ENCODE measurements around the gene DHRS11. TPM values are rescaled to one million over a fixed set of nuclear protein-coding genes. Genes with fewer than 3 reads are reported as not detected.
"Not testable (repeated sequence)": the region's sequence is repeated elsewhere in the genome, so short reads cannot be mapped to it uniquely, and the experiment has no call there.

The DHRS11 gene
- total RNA-seq, 1 donor from 2014 or later, result 15.3 TPM

GRCh38 chr17:36592316-36592715, 637 bp downstream of the DHRS11 start:
- no peak for DNase-seq (ENCODE audit: low spot score)
- intact Hi-C loops (cut with DNase I), result loop anchor here (5.0 kb wide), 1 partner anchor 45 kb away; no protein-coding TSS in a partner anchor

DNA sequence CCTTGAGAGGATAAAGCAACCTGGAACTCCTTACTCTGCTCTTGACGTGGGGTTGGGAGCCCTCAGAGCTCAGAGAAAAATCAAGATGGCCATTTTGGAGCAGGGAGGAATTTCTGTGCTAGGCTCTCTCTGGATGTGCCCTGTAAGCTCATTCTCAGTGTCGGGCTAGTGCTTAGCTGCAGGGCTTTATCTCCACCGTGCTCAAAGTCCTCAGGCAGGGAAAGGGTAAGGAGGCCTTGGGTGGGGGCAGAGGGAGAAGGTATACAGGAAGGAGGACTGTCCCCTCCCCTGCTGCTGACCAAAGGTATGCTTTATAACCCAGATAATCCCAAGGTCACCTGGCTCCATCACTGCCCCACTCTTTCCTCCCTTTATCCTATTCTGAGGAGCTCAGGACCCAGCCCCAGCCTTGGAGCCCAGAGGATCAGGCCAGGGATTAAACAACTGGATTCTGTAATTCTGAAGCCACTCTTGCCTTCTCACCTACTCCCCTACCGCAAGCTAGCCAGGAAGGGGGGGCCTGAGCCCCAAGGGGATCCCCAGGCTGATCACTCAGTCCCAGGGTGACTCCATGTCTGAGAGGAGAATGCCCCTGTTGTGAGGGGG, 1.1 kb downstream of the DHRS11 start:
- intact Hi-C loops (cut with DNase I), result loop anchor here (5.0 kb wide), 1 partner anchor 46 kb away; no protein-coding TSS in a partner anchor
- no peak for DNase-seq (ENCODE audit: low spot score)

DNA sequence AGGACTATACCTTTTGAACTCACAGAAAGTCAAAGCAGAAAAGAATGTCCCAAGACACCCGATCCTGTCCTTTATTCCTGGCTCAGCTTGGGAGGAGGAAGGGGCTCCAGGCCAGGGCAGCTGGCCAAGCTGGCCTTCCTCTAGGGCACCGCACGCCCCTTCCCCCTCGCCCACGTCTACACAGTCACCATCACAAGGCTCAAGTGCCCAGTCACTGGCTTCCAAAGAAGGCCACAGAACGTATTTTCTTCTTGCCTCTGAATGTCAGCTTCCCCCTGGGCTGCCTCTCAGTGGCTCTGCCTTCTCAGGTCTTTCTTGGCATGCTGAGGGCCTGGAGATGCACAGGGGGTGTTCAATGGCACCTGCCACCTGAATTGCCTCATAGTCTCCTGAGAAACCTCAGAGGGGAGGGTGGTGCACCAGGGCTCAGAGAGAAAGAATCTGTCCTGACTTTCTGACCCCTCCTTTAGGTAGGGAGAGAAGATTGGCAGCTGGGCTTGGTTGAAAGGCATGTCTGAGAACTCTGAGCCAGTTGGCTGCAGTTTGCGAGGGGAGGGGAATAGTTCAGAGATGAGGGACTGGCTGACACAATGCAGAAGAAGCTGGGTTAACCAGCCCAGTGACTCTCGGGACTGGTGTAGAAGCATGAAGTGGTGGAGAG, 2.1 kb downstream of the DHRS11 start:
- intact Hi-C loops (cut with DNase I), result loop anchor here (5.0 kb wide), 1 partner anchor 46 kb away; no protein-coding TSS in a partner anchor
- no peak for DNase-seq (ENCODE audit: low spot score)

- intact Hi-C loops (cut with DNase I), result loop anchor here (5.0 kb wide), 1 partner anchor 48 kb away; no protein-coding TSS in a partner anchor
- DNase-seq (ENCODE audit: low spot score), result no peak
Observed at GRCh38 chr17:36594626-36595401, 3.1 kb downstream of the DHRS11 start.

DNA sequence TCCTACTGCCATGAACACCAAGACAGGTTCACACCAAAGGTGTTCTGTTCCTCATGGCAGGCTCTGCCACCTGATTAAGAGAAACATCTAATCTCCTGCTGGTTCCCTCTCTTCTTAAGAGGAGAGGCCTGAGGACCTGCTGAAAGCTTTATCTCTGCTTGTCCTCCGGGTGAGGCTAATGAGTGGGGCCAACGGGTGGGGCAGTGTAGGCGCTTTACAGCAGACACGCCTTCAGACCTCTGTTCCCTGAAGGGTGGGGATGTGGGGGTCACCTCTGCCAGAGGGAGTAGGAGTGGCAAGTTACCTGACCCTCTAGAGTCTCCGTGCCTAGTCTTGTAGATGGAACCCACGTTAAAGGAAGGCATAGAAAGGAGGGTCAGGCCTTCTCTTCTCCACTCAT, 5.5 kb downstream of the DHRS11 start:
- DNase-seq (ENCODE audit: low spot score), result no peak
- intact Hi-C loops (cut with DNase I), result no loop called here

DNA sequence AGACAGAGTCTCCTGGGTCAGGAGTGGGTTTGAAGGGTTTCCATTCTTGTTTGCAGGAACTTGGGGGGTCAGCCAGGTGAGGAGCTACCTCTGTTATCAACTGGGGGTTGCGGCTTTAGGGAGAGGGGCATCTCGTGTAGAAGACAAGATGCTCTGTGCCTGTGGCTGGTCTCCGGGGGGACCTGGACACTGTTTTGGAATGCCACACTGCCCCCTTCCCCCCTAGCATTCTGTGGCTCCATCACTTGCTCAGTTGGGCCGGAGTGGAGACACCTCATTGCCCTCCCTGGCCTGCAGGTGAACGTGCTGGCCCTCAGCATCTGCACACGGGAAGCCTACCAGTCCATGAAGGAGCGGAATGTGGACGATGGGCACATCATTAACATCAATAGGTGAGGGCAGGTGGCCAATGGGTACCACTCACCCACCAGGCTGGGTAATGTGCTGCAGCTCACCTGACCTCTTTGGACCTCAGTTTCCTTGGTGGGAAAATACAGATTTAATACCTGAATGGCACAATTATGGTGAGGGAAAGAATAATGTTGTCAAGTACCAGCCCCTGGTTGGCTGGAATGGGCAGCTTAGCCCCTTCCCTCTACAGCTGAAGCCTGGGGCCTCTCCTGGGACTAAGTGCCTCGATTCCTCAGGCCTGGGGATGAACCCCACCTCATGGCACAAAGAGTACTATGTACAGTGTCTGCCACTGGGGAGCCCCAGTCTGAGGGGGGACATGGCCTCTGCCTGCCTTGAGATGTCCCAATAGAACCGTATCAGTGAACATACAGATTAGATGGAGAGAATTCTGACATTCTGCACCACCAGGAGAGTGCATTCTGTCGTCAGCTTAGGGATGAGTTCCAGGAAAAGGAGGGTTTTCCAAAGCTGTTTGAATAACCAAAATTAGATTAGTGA, 6.4 kb downstream of the DHRS11 start:
- no peak for DNase-seq (ENCODE audit: low spot score)
- intact Hi-C loops (cut with DNase I), result no loop called here

GRCh38 chr17:36598951-36599401, 7.3 kb downstream of the DHRS11 start:
- intact Hi-C loops (cut with DNase I), result no loop called here
- peak; percentile 56 for DNase-seq (ENCODE audit: low spot score)

GRCh38 chr17:36599546-36600250, 8.0 kb downstream of the DHRS11 start:
- DNase-seq (ENCODE audit: low spot score), result peak; percentile 74
- intact Hi-C loops (cut with DNase I), result loop anchor here (5.0 kb wide), 2 partner anchors 62 to 348 kb away; partner anchors contain the start of gene AATF

GRCh38 chr17:36600465-36600864, 8.8 kb downstream of the DHRS11 start:
- intact Hi-C loops (cut with DNase I), result loop anchor here (5.0 kb wide), 2 partner anchors 63 to 347 kb away; partner anchors contain the start of gene AATF
- peak; percentile 41 for DNase-seq (ENCODE audit: low spot score)

DNA sequence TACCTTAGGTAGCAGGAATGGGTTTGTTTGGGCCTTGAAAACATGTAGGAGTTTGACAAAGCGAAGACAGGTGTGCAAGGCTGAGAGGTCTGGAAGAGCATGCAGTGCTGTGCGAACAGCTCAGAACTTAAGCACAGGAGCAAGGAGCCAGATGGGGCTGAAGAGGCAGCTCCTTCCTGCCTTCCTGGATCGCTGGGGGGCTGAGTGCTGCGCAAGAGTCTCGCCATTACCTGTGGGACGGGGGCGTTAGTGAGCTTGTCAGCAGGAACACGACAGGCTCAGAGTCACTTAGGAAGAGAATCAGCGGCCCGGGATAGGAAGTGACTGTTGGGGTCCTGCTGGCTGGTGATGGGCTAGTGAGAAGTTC, 9.2 kb downstream of the DHRS11 start:
- intact Hi-C loops (cut with DNase I), result loop anchor here (5.0 kb wide), 2 partner anchors 64 to 346 kb away; partner anchors contain the start of gene AATF
- DNase-seq (ENCODE audit: low spot score), result no peak

DNA sequence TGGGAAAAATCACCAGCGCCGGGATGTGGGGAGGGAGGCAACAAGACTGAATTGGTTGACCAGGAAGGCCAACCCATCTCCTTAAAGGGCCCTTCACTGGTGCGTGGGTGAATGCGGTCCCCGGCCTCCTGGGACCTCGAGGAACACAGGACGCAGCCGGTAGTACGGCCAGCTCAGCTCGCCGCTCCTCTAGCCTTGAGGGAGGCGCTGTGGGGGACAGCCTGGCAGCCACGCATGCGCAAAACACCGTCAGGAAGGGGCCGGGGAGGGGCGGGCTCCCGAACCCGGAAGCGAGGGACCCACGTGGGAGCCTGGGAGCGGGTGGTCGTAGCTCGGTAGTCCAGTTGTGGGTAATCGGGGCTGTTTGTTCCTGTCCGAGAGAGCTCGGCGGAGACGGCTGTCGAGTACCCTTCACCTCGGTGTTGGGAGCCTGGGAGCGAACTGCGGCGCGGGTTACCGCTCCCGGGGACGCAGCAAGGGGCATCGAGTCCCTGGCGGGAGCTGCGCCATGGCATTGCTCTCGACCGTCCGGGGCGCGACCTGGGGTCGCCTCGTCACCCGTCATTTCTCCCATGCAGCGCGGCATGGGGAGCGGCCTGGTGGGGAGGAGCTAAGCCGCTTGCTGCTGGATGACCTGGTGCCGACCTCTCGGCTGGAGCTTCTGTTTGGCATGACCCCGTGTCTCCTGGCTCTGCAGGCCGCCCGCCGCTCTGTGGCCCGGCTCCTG, 9.8 kb downstream of the DHRS11 start, which contains the start of gene MRM1:
MRM1 (plus strand) TSS at position 281 of the 727 bp plus-strand sequence; CDS start at position 509, 228 bp downstream.
- peak; percentile 97 for DNase-seq (ENCODE audit: low spot score)
- intact Hi-C loops (cut with DNase I), result loop anchor here (5.0 kb wide), 2 partner anchors 64 to 346 kb away; partner anchors contain the start of gene AATF

DNA sequence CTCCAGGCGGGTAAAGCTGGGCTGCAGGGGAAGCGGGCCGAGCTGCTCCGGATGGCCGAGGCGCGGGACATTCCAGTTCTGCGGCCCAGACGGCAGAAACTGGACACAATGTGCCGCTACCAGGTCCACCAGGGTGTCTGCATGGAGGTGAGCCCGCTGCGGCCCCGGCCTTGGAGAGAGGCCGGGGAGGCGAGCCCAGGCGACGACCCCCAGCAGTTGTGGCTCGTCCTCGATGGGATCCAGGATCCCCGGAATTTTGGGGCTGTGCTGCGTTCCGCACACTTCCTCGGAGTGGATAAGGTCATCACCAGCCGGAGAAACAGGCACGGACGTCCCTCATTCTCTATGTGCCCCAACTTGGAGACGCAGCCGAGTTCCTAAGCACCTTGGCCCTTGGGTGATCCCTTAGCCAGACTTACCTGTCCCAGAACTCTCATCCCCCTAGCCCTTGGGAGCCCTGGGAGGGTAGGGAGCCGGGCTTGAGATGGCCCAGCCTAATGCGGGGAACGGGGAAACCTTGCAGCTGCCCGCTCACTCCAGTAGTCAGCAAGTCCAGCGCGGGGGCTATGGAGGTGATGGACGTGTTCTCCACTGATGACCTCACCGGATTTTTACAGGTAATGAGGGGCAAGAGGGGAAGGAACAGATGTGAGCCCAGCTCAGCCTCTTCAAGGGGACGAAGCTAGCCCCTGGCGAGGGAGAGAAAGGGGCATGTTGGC, 10.5 kb downstream of the DHRS11 start:
- DNase-seq (ENCODE audit: low spot score), result peak; percentile 77
- intact Hi-C loops (cut with DNase I), result loop anchor here (5.0 kb wide), 2 partner anchors 65 to 345 kb away; partner anchors contain the start of gene AATF

GRCh38 chr17:36602924-36603384, 11.3 kb downstream of the DHRS11 start:
- DNase-seq (ENCODE audit: low spot score), result peak; percentile 50
- intact Hi-C loops (cut with DNase I), result loop anchor here (5.0 kb wide), 2 partner anchors 66 to 344 kb away; partner anchors contain the start of gene AATF

DNA sequence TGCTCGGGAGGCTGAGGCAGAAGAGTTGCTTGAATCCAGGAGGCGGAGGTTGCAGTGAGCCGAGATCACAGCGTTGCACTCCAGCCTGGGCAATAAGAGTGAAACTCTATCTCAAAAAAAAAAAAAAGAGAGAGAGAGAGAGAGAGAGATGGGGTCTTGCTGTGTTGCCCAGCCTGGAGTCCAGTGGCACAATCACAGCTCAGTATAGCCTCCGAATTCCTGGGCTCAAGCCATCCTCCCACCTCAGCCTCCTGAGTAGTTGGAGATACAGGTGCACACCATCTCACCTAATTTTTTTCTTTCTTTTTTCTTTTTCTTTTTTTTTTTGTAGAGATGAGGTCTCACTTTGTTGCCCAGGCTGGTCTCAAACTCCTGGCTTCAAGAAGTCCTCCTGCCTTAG, 13.3 kb downstream of the DHRS11 start:
- DNase-seq (ENCODE audit: low spot score); intact Hi-C loops (cut with DNase I): not testable (repeated sequence)

DNA sequence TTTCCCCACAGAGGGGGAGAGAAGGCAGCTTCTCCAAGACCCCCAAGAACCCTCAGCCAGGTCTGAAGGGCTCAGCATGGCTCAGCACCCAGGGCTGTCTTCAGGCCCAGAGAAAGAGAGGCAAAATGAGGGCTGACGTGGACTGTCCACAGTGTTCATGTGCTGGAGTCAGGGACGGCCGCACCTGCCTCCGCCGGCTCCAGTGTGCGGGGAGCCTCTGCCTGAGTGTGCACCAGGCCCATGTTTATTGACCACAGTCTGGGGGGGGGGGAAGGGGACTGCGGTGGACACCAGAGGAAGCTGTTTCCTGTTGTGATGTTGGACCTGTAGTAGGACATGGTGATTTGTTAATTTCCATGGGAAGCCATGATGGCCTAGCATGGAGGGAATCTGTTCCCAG, 16.6 kb downstream of the DHRS11 start:
- intact Hi-C loops (cut with DNase I), result no loop called here
- DNase-seq (ENCODE audit: low spot score), result no peak

- intact Hi-C loops (cut with DNase I), result no loop called here
- DNase-seq (ENCODE audit: low spot score), result no peak
Observed at GRCh38 chr17:36608794-36609497, 17.3 kb downstream of the DHRS11 start.

Measured in cardiac septum (tissue), 1 donor.